Vein endothelial cell (primary cell): ENCODE measurements around the gene PM20D2. TPM values are rescaled to one million over a fixed set of nuclear protein-coding genes. Genes with fewer than 3 reads are reported as not detected.

Experiments used
- total RNA-seq: library from RNA; depleted of rRNA; stranded (reverse); fragments of >200 nt; gene quantifications from 2 replicates; pipeline ENCODE4 v1.2.3, GENCODE V29; 2012

The PM20D2 gene, protein sequence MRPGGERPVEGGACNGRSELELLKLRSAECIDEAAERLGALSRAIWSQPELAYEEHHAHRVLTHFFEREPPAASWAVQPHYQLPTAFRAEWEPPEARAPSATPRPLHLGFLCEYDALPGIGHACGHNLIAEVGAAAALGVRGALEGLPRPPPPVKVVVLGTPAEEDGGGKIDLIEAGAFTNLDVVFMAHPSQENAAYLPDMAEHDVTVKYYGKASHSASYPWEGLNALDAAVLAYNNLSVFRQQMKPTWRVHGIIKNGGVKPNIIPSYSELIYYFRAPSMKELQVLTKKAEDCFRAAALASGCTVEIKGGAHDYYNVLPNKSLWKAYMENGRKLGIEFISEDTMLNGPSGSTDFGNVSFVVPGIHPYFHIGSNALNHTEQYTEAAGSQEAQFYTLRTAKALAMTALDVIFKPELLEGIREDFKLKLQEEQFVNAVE
- 6.9 and 16.6 TPM in 2 replicates for total RNA-seq

DNA sequence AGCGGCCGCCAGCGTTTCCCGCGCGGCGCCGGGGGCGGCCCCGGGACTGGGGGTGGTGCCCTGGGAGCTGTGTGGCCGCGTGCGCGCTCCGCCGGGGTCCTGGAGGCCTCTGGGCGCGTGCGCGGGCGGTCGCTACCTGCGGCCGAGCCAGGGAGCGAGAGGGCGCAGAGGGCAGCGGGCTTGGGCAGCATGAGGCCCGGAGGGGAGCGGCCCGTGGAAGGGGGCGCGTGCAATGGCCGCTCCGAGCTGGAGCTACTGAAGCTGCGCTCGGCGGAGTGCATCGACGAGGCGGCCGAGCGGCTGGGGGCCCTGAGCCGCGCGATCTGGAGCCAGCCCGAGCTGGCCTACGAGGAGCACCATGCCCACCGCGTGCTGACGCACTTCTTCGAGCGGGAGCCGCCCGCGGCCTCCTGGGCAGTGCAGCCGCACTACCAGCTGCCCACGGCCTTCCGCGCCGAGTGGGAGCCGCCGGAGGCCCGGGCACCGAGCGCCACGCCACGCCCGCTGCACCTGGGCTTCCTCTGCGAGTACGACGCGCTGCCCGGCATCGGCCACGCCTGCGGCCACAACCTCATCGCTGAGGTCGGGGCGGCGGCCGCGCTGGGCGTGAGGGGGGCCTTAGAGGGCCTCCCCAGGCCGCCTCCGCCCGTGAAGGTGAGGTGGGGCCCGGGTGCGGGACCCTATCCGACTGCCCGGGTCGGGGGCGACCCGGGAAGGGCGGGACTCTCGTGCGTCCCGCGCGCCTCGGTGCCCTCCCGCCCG is at the start of gene PM20D2:
TSS of gene PM20D2 (plus strand) at position 100 of the 762 bp plus-strand sequence. CDS start at position 190, 90 bp downstream.

DNA sequence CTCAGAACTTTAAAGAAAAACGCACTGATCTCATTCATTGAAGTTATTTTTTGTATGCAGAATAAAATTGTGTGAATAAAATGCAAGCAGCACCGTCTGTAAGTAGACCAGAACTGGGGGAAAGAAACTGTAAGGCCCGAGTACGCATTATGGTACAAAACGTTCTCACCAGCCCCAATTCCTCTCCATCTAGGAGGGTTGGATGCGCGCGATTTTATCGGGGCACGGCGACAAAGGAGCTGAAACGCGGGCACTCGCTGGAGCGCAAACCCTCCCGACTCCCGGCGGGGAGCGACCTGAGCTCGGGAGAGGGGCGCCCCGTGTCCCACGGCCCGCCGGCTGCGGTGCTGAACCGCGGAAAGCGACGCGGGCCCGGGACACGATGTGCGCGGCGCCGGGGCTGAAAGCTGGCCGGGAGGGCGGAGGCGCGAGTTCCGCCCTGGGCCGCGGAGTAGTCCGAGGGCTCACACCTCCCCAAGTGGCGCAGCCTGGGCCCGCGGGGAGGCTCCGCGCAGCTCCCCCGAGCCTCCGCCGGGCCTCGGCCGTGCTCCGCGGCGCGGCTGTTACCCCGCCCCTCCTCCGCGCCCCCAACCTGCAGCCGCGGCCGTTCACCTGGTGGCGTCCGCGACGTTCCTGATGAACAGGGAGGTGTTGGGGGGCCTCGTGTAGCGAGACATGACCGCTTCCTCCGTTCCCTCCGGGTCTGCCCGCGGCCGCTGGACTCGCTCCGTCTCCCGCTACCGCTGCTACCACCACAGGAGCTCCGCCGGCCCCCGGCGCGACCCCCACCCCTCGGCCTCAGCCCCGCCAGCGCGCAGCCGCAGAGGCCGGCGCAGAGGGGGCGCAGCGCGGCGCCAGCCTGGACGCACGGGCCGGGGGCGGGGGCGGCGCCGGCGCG is 28.4 kb upstream of the PM20D2 start, which contains the start of gene SRSF12:
TSS of gene SRSF12 (minus strand) at position 861 of the 898 bp plus-strand sequence. CDS start at position 677, 184 bp downstream.

Other genes starting within 250 kb of the PM20D2 start
- gene RNGTT, start 182.4 kb upstream of the PM20D2 start, total RNA-seq, result 17.0 and 23.0 TPM in 2 replicates
- gene PNRC1, start 65.3 kb upstream of the PM20D2 start, total RNA-seq, result 90.3 and 105 TPM in 2 replicates
- gene SRSF12, start 28.0 kb upstream of the PM20D2 start, total RNA-seq, result 0.29 TPM in 1 of 2 replicates, not detected in the other
- gene GABRR1, start 71.3 kb downstream of the PM20D2 start, total RNA-seq, result 0.10 TPM in 1 of 2 replicates, not detected in the other
- 0.33 and 0.67 TPM in 2 replicates for gene GABRR2, start 169.2 kb downstream of the PM20D2 start, total RNA-seq
- gene UBE2J1, start 206.7 kb downstream of the PM20D2 start, total RNA-seq, result 55.2 and 95.6 TPM in 2 replicates